ENCODE results near the gene VAV3.

- TF ChIP-seq CTCF (IDR thresholded peaks at IDR 0.05 in 8 of 11, conservative IDR thresholded peaks at IDR 0.05 in 3 of 11) (no peak), POLR2AphosphoS5 (IDR thresholded peaks at IDR 0.05) (peak in 1 of 3 donors; percentile 9), POLR2A (IDR thresholded peaks at IDR 0.05) (no peak)
Measured at GRCh38 chr1:107865627-107866026, 99.4 kb downstream of the VAV3 start.

All from spleen (tissue), 7 donors.